Right cardiac atrium (tissue), 5 donors: Measurements from ENCODE around the gene TULP4. TPM values are rescaled to one million over a fixed set of nuclear protein-coding genes. Genes with fewer than 3 reads are reported as not detected.
A peak's percentile ranks its signal among the peaks of the same experiment; 100 is the strongest.

ENCODE experiments used
- ATAC-seq, 2 donors: fragments of 200-7000 bp; cut with Tn5 transposase; one replicate each; pipeline versions ENCODE4 v1.8.0 to v1.9.1; 2020; ENCODE audit warnings: moderate library complexity in 2 of 2, mild to moderate bottlenecking in 1 of 2
- DNase-seq, 3 donors: peaks; one replicate each; pipeline ENCODE4 v3.0.0-alpha.2; 2020
- H3K27ac ChIP-seq: one replicate; pipeline ENCODE4 v1.5.1; 2013; ENCODE audit warnings: mild to moderate bottlenecking, low read length, control low read depth, moderate library complexity
- H3K27me3 ChIP-seq: one replicate; pipeline ENCODE4 v1.6.1; 2013; ENCODE audit not compliant: control insufficient read depth, insufficient read depth
- H3K4me1 ChIP-seq: one replicate; pipeline ENCODE4 v1.6.1; 2013; ENCODE audit warnings: low read length; ENCODE audit not compliant: control insufficient read depth, insufficient read depth
- H3K4me3 ChIP-seq: one replicate; pipeline ENCODE4 v1.5.1; 2013; ENCODE audit warnings: low read length, control low read depth
- H3K9me3 ChIP-seq: one replicate; pipeline ENCODE4 v1.6.1; 2013; ENCODE audit warnings: low read length; ENCODE audit not compliant: control insufficient read depth
- WGBS: extraction: QIAGEN DNeasy Blood & Tissue Kit; methylation state at CpG from one replicate; pipeline ENCODE4 v1.1.7; 2013; 5-methylcytosine and 5-hydroxymethylcytosine counted together
- intact Hi-C, 4 donors: fragments of 100-400 bp; cut with DNase I; formaldehyde crosslinking; loops; one replicate each; pipeline versions ENCODE4 v1.11.0 to v1.14.0; 2022 to 2023
- polyA plus RNA-seq: library from polyadenylated mRNA; stranded (reverse); fragments of 200-250 nt; gene quantifications from one replicate; pipeline ENCODE4 v1.2.3, GENCODE V29; 2013
- total RNA-seq, 4 donors: library from RNA; stranded (reverse); fragmentation: NEBNext Ultra II Directional; extraction: Animal tissue kit (Norgen Biotek cat#: 25700); gene quantifications; one replicate each; pipeline ENCODE4 v1.2.1, GENCODE V29; 2021
- donor health status: healthy with polysubstance abuse.
- donor health status: DM: no; HTN: yes; CAD: no.
- donor health status: DM: no; HTN: no; CAD: no.
- donor health status: DM: no; HTN: yes; CAD: no; lungs with severe emphysema.
- donor health status: DM: yes; HTN: yes; CAD: no.

TULP4 gene
- total and polyA plus RNA-seq, 5 donors, result 14.7 to 228 (median 171) TPM

GRCh38 chr6:158508450-158508849 lies 196.2 kb downstream of the TULP4 start:
- no peak for ATAC-seq
- no peak for DNase-seq
- WGBS, result 89% methylated on average over 5 of the region's 5 CpGs
- Histone ChIP-seq H3K27me3 (no peaks in the 10 kb centered on the region), H3K4me3 (no peak overlapping the region), H3K9me3 (no peaks in the 10 kb centered on the region), H3K27ac (no peak overlapping the region), H3K4me1 (no peaks in the 10 kb centered on the region)
- intact Hi-C loops, result no loop called here

GRCh38 chr6:158509465-158509864 lies 197.2 kb downstream of the TULP4 start:
- Histone ChIP-seq H3K27ac (no peak overlapping the region), H3K4me3 (no peak overlapping the region), H3K27me3 (no peaks in the 10 kb centered on the region), H3K4me1 (no peaks in the 10 kb centered on the region), H3K9me3 (no peaks in the 10 kb centered on the region)
- 97% methylated on average over 11 of the region's 11 CpGs for WGBS
- intact Hi-C loops, result no loop called here
- ATAC-seq (no peak), DNase-seq (no peak)

DNA sequence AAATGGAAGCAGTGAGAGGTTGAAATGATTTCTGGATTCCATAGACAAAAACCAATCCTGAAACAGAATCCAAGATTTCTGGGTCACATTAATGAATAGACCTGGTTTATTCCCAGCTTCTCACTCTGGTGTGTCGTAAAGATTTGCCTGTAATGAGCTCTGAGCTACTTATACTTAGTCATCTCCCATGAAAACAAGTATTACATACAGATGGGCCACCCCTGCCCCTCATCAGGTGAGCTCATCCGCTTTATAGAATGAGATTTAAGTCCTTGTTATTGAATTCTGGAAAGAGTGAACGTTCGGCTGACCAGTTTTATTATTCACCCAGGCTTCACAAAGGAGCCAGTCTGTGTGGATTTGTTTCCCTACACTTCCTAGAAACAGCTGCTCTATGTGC lies 200.5 kb downstream of the TULP4 start:
- H3K9me3 ChIP-seq, result no peaks in the 10 kb centered on the region
- intact Hi-C loops, result loop anchor here in 2 of 4 donors (10.0 kb wide), 1 partner anchor 288 kb away; no protein-coding TSS in a partner anchor
- H3K4me3 ChIP-seq, result no peak overlapping the region
- ATAC-seq (no peak), DNase-seq (no peak)
- H3K27ac ChIP-seq, result no peak overlapping the region
- no peaks in the 10 kb centered on the region for H3K27me3 ChIP-seq
- 89% methylated on average over 4 of the region's 4 CpGs for WGBS
- H3K4me1 ChIP-seq, result no peaks in the 10 kb centered on the region

DNA sequence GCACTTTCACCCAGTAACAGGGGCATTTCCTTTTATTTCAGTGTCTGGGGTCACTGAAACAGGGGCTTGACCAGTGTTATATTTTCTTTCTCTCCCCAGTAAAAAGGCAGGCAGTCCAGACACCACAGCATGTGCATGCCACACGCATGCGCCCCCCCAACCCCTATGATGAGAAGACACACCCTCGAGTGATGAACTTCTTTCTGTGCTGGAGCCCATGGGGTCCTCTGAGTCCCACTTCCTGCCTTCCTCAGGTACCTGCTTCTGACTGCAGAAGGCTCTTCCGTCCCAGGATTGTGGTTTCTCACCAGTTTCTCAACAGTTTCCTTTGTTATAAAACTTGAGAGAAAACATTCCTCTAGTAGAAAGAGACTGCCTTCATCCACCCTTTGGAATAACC lies 201.9 kb downstream of the TULP4 start:
- Histone ChIP-seq H3K9me3 (no peaks in the 10 kb centered on the region), H3K27ac (no peak overlapping the region), H3K4me1 (no peaks in the 10 kb centered on the region), H3K4me3 (no peak overlapping the region), H3K27me3 (no peaks in the 10 kb centered on the region)
- WGBS, result 75% methylated on average over 4 of the region's 4 CpGs
- DNase-seq, result no peak
- no peak for ATAC-seq
- intact Hi-C loops, result loop anchor here in 2 of 4 donors (10.0 kb wide), 1 partner anchor 289 kb away; no protein-coding TSS in a partner anchor

DNA sequence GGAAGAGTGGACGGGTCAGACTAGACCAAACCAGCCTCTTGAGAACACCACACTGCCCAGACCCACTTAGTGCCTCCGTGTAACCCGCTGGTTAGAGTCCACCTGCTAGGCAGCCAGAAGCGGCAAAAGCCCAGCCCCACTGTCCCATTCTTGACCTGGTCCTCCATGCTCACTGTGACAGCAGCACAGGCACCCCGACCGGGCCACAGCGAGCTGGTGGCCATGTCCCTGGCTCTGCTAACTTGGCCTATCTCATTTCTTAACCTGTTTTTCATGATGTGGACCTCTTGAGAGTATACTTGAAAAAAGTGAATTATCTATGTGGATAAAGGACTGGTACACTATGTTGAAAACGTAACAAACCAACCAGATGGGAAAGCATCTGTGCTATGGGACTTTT lies 202.7 kb downstream of the TULP4 start:
- intact Hi-C loops, result loop anchor here in 3 of 4 donors (5.0 to 10.0 kb wide), 2 partner anchors 290 to 293 kb away; no protein-coding TSS in a partner anchor
- ATAC-seq, result no peak
- H3K4me3 ChIP-seq, result no peak overlapping the region
- H3K9me3 ChIP-seq, result no peaks in the 10 kb centered on the region
- DNase-seq, result no peak
- no peak overlapping the region for H3K27ac ChIP-seq
- WGBS, result 96% methylated on average over 8 of the region's 8 CpGs
- no peaks in the 10 kb centered on the region for H3K4me1 ChIP-seq
- no peaks in the 10 kb centered on the region for H3K27me3 ChIP-seq

GRCh38 chr6:158516098-158516497 lies 203.8 kb downstream of the TULP4 start:
- WGBS, result 13% methylated on average over 33 of the region's 33 CpGs
- Histone ChIP-seq H3K4me1 (no peaks in the 10 kb centered on the region), H3K4me3 (no peak overlapping the region), H3K9me3 (no peaks in the 10 kb centered on the region), H3K27me3 (no peaks in the 10 kb centered on the region), H3K27ac (no peak overlapping the region)
- no peak for DNase-seq
- intact Hi-C loops, result loop anchor here in 3 of 4 donors (5.0 to 10.0 kb wide), 2 partner anchors 291 to 294 kb away; no protein-coding TSS in a partner anchor
- peak; percentile 29 to 51 for ATAC-seq

- Histone ChIP-seq H3K27me3 (no peaks in the 10 kb centered on the region), H3K9me3 (no peaks in the 10 kb centered on the region), H3K4me3 (no peak overlapping the region), H3K4me1 (no peaks in the 10 kb centered on the region), H3K27ac (no peak overlapping the region)
- ATAC-seq, result no peak
- intact Hi-C loops, result loop anchor here in 3 of 4 donors (5.0 to 10.0 kb wide), 2 partner anchors 292 to 295 kb away; no protein-coding TSS in a partner anchor
- WGBS, result 90% methylated on average over 8 of the region's 8 CpGs
- no peak for DNase-seq
These were observed 204.8 kb downstream of the TULP4 start for GRCh38 chr6:158517038-158517437.

- intact Hi-C loops, result loop anchor here in 3 of 4 donors (5.0 to 10.0 kb wide), 2 partner anchors 293 to 295 kb away; no protein-coding TSS in a partner anchor
- Histone ChIP-seq H3K27me3 (no peaks in the 10 kb centered on the region), H3K9me3 (no peaks in the 10 kb centered on the region), H3K4me1 (no peaks in the 10 kb centered on the region), H3K4me3 (no peak overlapping the region), H3K27ac (no peak overlapping the region)
- WGBS, result 71% methylated on average over 5 of the region's 5 CpGs
- no peak for DNase-seq
- ATAC-seq, result no peak
These were observed 205.3 kb downstream of the TULP4 start for GRCh38 chr6:158517581-158517980.

- no peaks in the 10 kb centered on the region for H3K27me3 ChIP-seq
- DNase-seq (peak in 1 of 3 donors; percentile 67), ATAC-seq (peak; percentile 69 to 73)
- intact Hi-C loops, result loop anchor here in 3 of 4 donors (5.0 to 10.0 kb wide), 2 partner anchors 294 to 296 kb away; no protein-coding TSS in a partner anchor
- peak overlapping the region; percentile 27 for H3K4me3 ChIP-seq
- no peaks in the 10 kb centered on the region for H3K4me1 ChIP-seq
- H3K27ac ChIP-seq, result no peak overlapping the region
- H3K9me3 ChIP-seq, result no peaks in the 10 kb centered on the region
- 19% methylated on average over 18 of the region's 18 CpGs for WGBS
These were observed 206.2 kb downstream of the TULP4 start for GRCh38 chr6:158518191-158519127.

- intact Hi-C loops, result loop anchor here in 3 of 4 donors (5.0 to 10.0 kb wide), 2 partner anchors 294 to 297 kb away; no protein-coding TSS in a partner anchor
- no peak for ATAC-seq
- Histone ChIP-seq H3K4me1 (no peaks in the 10 kb centered on the region), H3K4me3 (no peak overlapping the region), H3K27ac (no peak overlapping the region), H3K9me3 (no peaks in the 10 kb centered on the region), H3K27me3 (no peaks in the 10 kb centered on the region)
- WGBS, result 39% methylated on average over 3 of the region's 3 CpGs
- DNase-seq, result no peak
These were observed 207.0 kb downstream of the TULP4 start for GRCh38 chr6:158519300-158519699.

DNA sequence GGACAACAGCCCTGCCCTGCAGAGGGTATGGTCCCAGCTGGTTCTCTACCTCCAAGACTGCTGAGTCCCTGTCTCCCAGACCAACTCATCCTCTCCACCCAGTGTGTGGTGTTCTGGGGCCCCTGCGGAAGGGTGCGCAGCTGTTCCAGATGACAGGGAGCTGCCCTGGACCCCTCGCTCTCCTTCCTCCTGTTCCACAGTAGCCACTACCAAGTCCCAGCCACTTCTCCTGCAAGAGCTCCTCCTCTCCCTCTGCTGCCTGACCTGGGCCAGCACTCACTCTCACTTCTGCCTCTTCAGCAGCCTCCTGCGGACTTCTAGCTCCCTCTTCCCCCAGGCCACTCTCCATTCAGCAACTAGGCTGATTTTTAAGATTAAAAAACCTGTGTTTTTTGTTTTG lies 207.5 kb downstream of the TULP4 start:
- Histone ChIP-seq H3K27me3 (no peaks in the 10 kb centered on the region), H3K4me1 (no peaks in the 10 kb centered on the region), H3K9me3 (no peaks in the 10 kb centered on the region), H3K27ac (no peak overlapping the region), H3K4me3 (no peak overlapping the region)
- DNase-seq, result no peak
- ATAC-seq, result no peak
- intact Hi-C loops, result loop anchor here (5.0 to 10.0 kb wide), 2 partner anchors 295 to 297 kb away; no protein-coding TSS in a partner anchor
- 55% methylated on average over 4 of the region's 4 CpGs for WGBS
